Astrocyte of the cerebellum (primary cell): ENCODE results near the gene C17orf75.

ENCODE experiments used
- DNase-seq: peaks from one replicate; pipeline ENCODE4 v3.0.0-alpha.2; 2011; ENCODE audit warnings: low read depth
- H3K4me3 ChIP-seq: 2 replicates; pipeline ENCODE4 v1.5.1; 2011; ENCODE audit warnings: mild to moderate bottlenecking, low read depth, low read length, moderate library complexity
- CTCF ChIP-seq: IDR thresholded peaks from 2 replicates; pipeline ENCODE4 v1.5.1; 2012; ENCODE audit warnings: low read length, low read depth, moderate library complexity, mild to moderate bottlenecking; ENCODE audit errors: missing control alignments
- in situ Hi-C: cut with HindIII; loops from 2 replicates; pipeline ENCODE4 v1.10.0; 2017; ENCODE audit warnings: low sequenced_read_pairs

C17orf75 gene

GRCh38 chr17:32288615-32289014 lies 53.4 kb downstream of the C17orf75 start:
- in situ Hi-C loops, result loop anchor here (5.0 kb wide), 1 partner anchor 91 kb away; no protein-coding TSS in a partner anchor
- no peak overlapping the region for H3K4me3 ChIP-seq
- no peak for DNase-seq
- no peak for TF ChIP-seq CTCF

GRCh38 chr17:32287804-32288511 lies 54.0 kb downstream of the C17orf75 start:
- TF ChIP-seq CTCF, result no peak
- H3K4me3 ChIP-seq, result no peak overlapping the region
- no peak for DNase-seq
- in situ Hi-C loops, result loop anchor here (5.0 kb wide), 1 partner anchor 91 kb away; no protein-coding TSS in a partner anchor

- in situ Hi-C loops, result loop anchor here (5.0 kb wide), 1 partner anchor 89 kb away; no protein-coding TSS in a partner anchor
- DNase-seq, result no peak
- no peak for TF ChIP-seq CTCF
- H3K4me3 ChIP-seq, result no peak overlapping the region
These were observed 55.5 kb downstream of the C17orf75 start for GRCh38 chr17:32286518-32286900.

- no peak overlapping the region for H3K4me3 ChIP-seq
- no peak for TF ChIP-seq CTCF
- no peak for DNase-seq
- in situ Hi-C loops, result loop anchor here (5.0 kb wide), 1 partner anchor 89 kb away; no protein-coding TSS in a partner anchor
These were observed 56.0 kb downstream of the C17orf75 start for GRCh38 chr17:32285746-32286517.

GRCh38 chr17:32285306-32285705 lies 56.7 kb downstream of the C17orf75 start:
- in situ Hi-C loops, result loop anchor here (5.0 kb wide), 1 partner anchor 88 kb away; no protein-coding TSS in a partner anchor
- TF ChIP-seq CTCF, result no peak
- no peak overlapping the region for H3K4me3 ChIP-seq
- DNase-seq, result no peak

GRCh38 chr17:32283745-32284201 lies 58.2 kb downstream of the C17orf75 start:
- in situ Hi-C loops, result no loop called here
- DNase-seq, result no peak
- no peak overlapping the region for H3K4me3 ChIP-seq
- no peak for TF ChIP-seq CTCF
